ENCODE data around the gene RPA3. TPM values are rescaled to one million over a fixed set of nuclear protein-coding genes. Genes with fewer than 3 reads are reported as not detected.
A peak's percentile ranks its signal among the peaks of the same experiment; 100 is the strongest.

Gene RPA3
- total and polyA plus RNA-seq, 2 of the 13 experiments (the other 11 are each of a cell fraction or from before 2014, with no cell fraction given), result 38.3 to 154 TPM

DNA sequence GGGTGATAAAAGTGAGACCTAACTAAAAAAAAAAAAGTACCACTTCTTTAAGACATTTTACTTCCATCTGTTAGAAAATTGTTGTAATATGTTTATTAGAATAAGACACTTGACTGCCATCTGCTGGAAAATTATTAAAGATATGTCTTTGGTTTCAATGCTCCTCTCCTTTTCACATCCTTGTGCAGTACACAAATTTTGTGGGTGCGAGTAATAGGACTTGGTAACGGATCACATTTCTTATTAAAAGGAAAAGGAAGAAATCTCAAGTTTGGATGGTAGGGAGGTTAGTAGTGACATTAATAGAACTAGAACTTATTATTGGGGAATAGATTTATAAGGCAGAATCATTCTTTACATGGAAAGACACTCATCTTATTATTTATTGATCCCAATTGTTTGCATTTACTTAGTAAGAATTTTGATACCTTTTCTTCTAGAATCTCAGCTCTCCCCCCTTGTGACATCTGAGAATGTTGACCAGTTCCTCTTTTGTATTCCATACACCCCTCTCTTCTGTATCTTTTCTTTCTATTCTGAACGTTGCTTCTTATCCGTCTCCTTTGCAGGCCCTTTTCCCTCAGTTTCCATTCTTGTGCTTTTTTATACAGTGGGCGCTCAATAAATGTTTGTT lies 43.0 kb upstream of the RPA3 start:
- no peak; the same call in 2 of the 3 replicates for ATAC-seq
- H3K4me2 ChIP-seq (ENCODE audit: low read depth, low read length), result no peak overlapping the region
- H3K4me3 ChIP-seq (replicated peaks in 1 of 3; ENCODE audit: insufficient read depth in 1 of 3, low read depth in 2 of 3, low read length in 3 of 3), result no peak overlapping the region
- no peak overlapping the region for H3K9ac ChIP-seq (ENCODE audit: insufficient read depth, low read depth, low read length)
- H2AFZ ChIP-seq (ENCODE audit: low read length), result no peak overlapping the region
- no peaks in the 10 kb centered on the region for H3K79me2 ChIP-seq (ENCODE audit: insufficient read depth, low read length)
- BruUV-seq (replicated peaks), result no TSS peak
- no peak for FAIRE-seq
- ChIA-PET POLR2A (no interaction called here), CTCF (ENCODE audit: low intra/inter-chr PET ratio, low total read pairs) (interaction anchor here (2.6 kb wide), 1 partner anchor 80 kb away, joined by 15 read pairs; no protein-coding TSS in a partner anchor)
- H3K9me3 ChIP-seq (ENCODE audit: low read length), result no peaks in the 10 kb centered on the region
- intact Hi-C loops (cut with micrococcal nuclease; ENCODE audit: unreplicated experiment), result loop anchor here (1.0 to 10.0 kb wide), 6 partner anchors 80 to 453 kb away; partner anchors contain the start of gene UMAD1
- peak; percentile 48 for DNase-seq (ENCODE audit: low spot score)
- H3K36me3 ChIP-seq (replicated peaks in 1 of 2; ENCODE audit: control insufficient read depth in 1 of 2, insufficient read depth in 2 of 2, low read length in 2 of 2), result no peaks in the 10 kb centered on the region
- peaks cover 11% of the 10 kb centered on the region for H3K4me1 ChIP-seq (ENCODE audit: insufficient read depth, low read length)
- H4K20me1 ChIP-seq (ENCODE audit: insufficient read depth, low read length), result no peaks in the 10 kb centered on the region
- no peak overlapping the region for H3K27ac ChIP-seq (ENCODE audit: extremely low read length, insufficient read depth, low read length)
- TF ChIP-seq SMC3 (IDR thresholded peaks at IDR 0.05; ENCODE audit: low read length) (peak; percentile 28; the same call in 1 of the 2 replicates), STAG1 (CRISPR knock-in tag; IDR thresholded peaks at IDR 0.05) (peak; percentile 58), CREB1 (IDR thresholded peaks at IDR 0.05) (no peak), CREB1 (CRISPR knock-in tag; IDR thresholded peaks at IDR 0.05) (no peak), CBX2 (IDR thresholded peaks at IDR 0.05; ENCODE audit: low read depth, low read length) (no peak), CBX2 (CRISPR knock-in tag; IDR thresholded peaks at IDR 0.05; ENCODE audit: low read depth) (no peak)
- TF ChIP-seq, protein P1, sequence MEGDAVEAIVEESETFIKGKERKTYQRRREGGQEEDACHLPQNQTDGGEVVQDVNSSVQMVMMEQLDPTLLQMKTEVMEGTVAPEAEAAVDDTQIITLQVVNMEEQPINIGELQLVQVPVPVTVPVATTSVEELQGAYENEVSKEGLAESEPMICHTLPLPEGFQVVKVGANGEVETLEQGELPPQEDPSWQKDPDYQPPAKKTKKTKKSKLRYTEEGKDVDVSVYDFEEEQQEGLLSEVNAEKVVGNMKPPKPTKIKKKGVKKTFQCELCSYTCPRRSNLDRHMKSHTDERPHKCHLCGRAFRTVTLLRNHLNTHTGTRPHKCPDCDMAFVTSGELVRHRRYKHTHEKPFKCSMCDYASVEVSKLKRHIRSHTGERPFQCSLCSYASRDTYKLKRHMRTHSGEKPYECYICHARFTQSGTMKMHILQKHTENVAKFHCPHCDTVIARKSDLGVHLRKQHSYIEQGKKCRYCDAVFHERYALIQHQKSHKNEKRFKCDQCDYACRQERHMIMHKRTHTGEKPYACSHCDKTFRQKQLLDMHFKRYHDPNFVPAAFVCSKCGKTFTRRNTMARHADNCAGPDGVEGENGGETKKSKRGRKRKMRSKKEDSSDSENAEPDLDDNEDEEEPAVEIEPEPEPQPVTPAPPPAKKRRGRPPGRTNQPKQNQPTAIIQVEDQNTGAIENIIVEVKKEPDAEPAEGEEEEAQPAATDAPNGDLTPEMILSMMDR (CRISPR knock-in tag; IDR thresholded peaks at IDR 0.05), result peak; percentile 24; the same call in 1 of the 2 replicates
- H3K27me3 ChIP-seq (ENCODE audit: control insufficient read depth in 1 of 2, insufficient read depth in 2 of 2, low read length in 2 of 2), result no peaks in the 10 kb centered on the region
- 74% methylated on average over 5 of the region's 5 CpGs for WGBS (ENCODE audit: low lambda C conversion rate)
- in situ Hi-C loops (cut with HindIII; ENCODE audit: extremely low pct_ligation_motif_present, low pct_unique_long_range_greater_than_20kb), result no loop called here

DNA sequence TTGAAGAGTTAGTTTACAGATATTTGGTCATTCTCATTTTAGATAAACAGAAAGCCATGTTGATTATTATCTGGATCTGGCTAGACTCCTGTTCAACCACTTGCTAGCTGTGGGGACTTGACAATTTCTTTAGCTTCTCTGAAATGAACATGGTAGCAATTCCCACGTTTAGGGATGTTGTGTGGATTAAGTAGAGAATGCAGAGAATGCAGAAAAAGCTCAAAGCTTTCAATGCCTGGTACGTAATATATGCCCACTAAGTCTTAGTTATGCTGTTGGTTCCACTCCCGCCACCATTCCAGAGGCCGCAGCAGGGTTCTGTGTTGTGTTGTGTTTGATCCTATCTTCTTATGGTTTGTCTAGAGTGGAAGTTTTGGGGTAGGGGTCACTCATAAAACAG lies 39.2 kb upstream of the RPA3 start:
- 96% methylated on average over 4 of the region's 4 CpGs for WGBS (ENCODE audit: low lambda C conversion rate)
- TF ChIP-seq NFYB (CRISPR knock-in tag; IDR thresholded peaks at IDR 0.05) (no peak), CCDC6 (CRISPR knock-in tag; IDR thresholded peaks at IDR 0.05) (no peak), BORCS8-MEF2B (CRISPR knock-in tag; IDR thresholded peaks at IDR 0.05) (no peak), SUZ12 (IDR thresholded peaks at IDR 0.05; ENCODE audit: low read depth, low read length) (no peak), DMAP1 (CRISPR knock-in tag; IDR thresholded peaks at IDR 0.05) (no peak)
- TF ChIP-seq, protein P2, sequence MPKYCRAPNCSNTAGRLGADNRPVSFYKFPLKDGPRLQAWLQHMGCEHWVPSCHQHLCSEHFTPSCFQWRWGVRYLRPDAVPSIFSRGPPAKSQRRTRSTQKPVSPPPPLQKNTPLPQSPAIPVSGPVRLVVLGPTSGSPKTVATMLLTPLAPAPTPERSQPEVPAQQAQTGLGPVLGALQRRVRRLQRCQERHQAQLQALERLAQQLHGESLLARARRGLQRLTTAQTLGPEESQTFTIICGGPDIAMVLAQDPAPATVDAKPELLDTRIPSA (CRISPR knock-in tag; IDR thresholded peaks at IDR 0.05; ENCODE audit: borderline replicate concordance), result no peak
- TF ChIP-seq, protein P3, sequence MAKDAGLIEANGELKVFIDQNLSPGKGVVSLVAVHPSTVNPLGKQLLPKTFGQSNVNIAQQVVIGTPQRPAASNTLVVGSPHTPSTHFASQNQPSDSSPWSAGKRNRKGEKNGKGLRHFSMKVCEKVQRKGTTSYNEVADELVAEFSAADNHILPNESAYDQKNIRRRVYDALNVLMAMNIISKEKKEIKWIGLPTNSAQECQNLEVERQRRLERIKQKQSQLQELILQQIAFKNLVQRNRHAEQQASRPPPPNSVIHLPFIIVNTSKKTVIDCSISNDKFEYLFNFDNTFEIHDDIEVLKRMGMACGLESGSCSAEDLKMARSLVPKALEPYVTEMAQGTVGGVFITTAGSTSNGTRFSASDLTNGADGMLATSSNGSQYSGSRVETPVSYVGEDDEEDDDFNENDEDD (CRISPR knock-in tag; IDR thresholded peaks at IDR 0.05; ENCODE audit: borderline replicate concordance), result no peak

More for the DNA sequence above, 39.2 kb upstream of the RPA3 start:
- Histone ChIP-seq H4K20me1 (ENCODE audit: insufficient read depth, low read length) (no peaks in the 10 kb centered on the region), H3K4me1 (ENCODE audit: insufficient read depth, low read length) (peaks cover 10% of the 10 kb centered on the region), H3K27me3 (ENCODE audit: control insufficient read depth in 1 of 2, insufficient read depth in 2 of 2, low read length in 2 of 2) (no peaks in the 10 kb centered on the region), H3K9ac (ENCODE audit: insufficient read depth, low read depth, low read length) (no peak overlapping the region), H3K27ac (ENCODE audit: extremely low read length, insufficient read depth, low read length) (no peak overlapping the region), H3K4me2 (ENCODE audit: low read depth, low read length) (no peak overlapping the region), H3K4me3 (replicated peaks in 1 of 3; ENCODE audit: insufficient read depth in 1 of 3, low read depth in 2 of 3, low read length in 3 of 3) (no peak overlapping the region), H2AFZ (ENCODE audit: low read length) (no peak overlapping the region), H3K9me3 (ENCODE audit: low read length) (no peaks in the 10 kb centered on the region), H3K36me3 (replicated peaks in 1 of 2; ENCODE audit: control insufficient read depth in 1 of 2, insufficient read depth in 2 of 2, low read length in 2 of 2) (no peaks in the 10 kb centered on the region), H3K79me2 (ENCODE audit: insufficient read depth, low read length) (no peaks in the 10 kb centered on the region)
- ATAC-seq (no peak), FAIRE-seq (no peak), DNase-seq (ENCODE audit: low spot score) (no peak)
- no TSS peak for BruUV-seq (replicated peaks)
- in situ Hi-C loops (cut with HindIII; ENCODE audit: extremely low pct_ligation_motif_present, low pct_unique_long_range_greater_than_20kb) (loop anchor here (5.0 kb wide), 1 partner anchor 75 kb away; no protein-coding TSS in a partner anchor), intact Hi-C loops (cut with micrococcal nuclease; ENCODE audit: unreplicated experiment) (no loop called here)
- ChIA-PET POLR2A (no interaction called here), CTCF (ENCODE audit: low intra/inter-chr PET ratio, low total read pairs) (no interaction called here)

Measured in HepG2 (cell line).